Calu3 (cell line): ENCODE results near the gene NLRP13. TPM values are rescaled to one million over a fixed set of nuclear protein-coding genes. Genes with fewer than 3 reads are reported as not detected.
"Not testable (repeated sequence)": the region's sequence is repeated elsewhere in the genome, so short reads cannot be mapped to it uniquely, and the experiment has no call there.

Experiments
- BruUV-seq: library from RNA; stranded (reverse); fragments of 400-500 nt; replicated peaks from 2 replicates; lab custom pipeline; 2021; lab: Mats Ljungman, UMichigan
- CTCF ChIA-PET: fragments of 300-600 bp; sonication (Branson Sonifier 250); formaldehyde crosslinking; loops from one replicate; lab custom pipeline; 2022; ENCODE audit warnings: antibody characterized with exemption; lab: Charles Lee
- DNase-seq: peaks from one replicate; pipeline ENCODE4 v3.0.0; 2022
- H3K27ac Mint-ChIP-seq: one replicate; pipeline ENCODE4 v1.8.0; 2022; ENCODE audit warnings: mixed read lengths; ENCODE audit not compliant: unreplicated experiment
- H3K27me3 Mint-ChIP-seq: one replicate; pipeline ENCODE4 v1.8.0; 2022; ENCODE audit warnings: mixed read lengths; ENCODE audit not compliant: unreplicated experiment
- H3K36me3 Mint-ChIP-seq: one replicate; pipeline ENCODE4 v1.8.0; 2022; ENCODE audit warnings: mild to moderate bottlenecking, moderate library complexity, mixed read lengths; ENCODE audit not compliant: insufficient read depth, unreplicated experiment
- H3K4me1 Mint-ChIP-seq: one replicate; pipeline ENCODE4 v1.8.0; 2022; ENCODE audit warnings: mild to moderate bottlenecking, low read depth, mixed read lengths; ENCODE audit not compliant: unreplicated experiment
- H3K4me3 Mint-ChIP-seq: one replicate; pipeline ENCODE4 v1.8.0; 2022; ENCODE audit warnings: mild to moderate bottlenecking, low read depth, moderate library complexity, mixed read lengths; ENCODE audit not compliant: unreplicated experiment
- H3K9me3 Mint-ChIP-seq: one replicate; pipeline ENCODE4 v1.8.0; 2022; ENCODE audit warnings: low read depth, mixed read lengths; ENCODE audit not compliant: unreplicated experiment
- CTCF ChIP-seq: fragments of 200-600 bp; IDR thresholded peaks from one replicate; pipeline ENCODE4 v1.8.0; 2022; ENCODE audit warnings: antibody characterized with exemption; ENCODE audit not compliant: unreplicated experiment
- intact Hi-C: fragments of 100-400 bp; cut with micrococcal nuclease; formaldehyde crosslinking; loops from one replicate; pipeline ENCODE4 v1.10.0; 2022; ENCODE audit not compliant: unreplicated experiment
- total RNA-seq: library from RNA; stranded (reverse); gene quantifications from 2 replicates; pipeline ENCODE4 v1.2.3, GENCODE V29; 2022

Gene NLRP13
- total RNA-seq, 1 experiment from 2014 or later, result not detected

DNA sequence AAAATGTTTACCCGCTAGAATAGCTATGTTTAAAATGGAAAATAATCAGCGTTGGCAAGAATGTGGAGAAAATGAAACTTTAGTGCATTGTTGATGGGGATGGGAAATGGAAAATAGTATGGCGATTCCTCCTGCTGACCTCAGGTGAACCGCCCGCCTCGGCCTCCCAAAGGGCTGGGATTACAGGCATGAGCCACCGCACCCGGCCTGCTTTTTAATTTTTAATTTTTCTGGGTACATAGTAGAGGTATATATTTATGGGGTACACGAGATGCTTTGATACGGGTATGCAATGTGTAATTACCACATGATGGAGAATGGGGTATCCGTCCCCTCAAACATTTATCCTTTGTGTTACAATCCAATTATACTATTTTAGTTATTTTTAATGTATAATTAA lies 8.2 kb upstream of the NLRP13 start:
- no peak overlapping the region for H3K4me3 Mint-ChIP-seq
- CTCF ChIA-PET, result interaction anchor here (0.5 kb wide), 1 partner anchor 212 kb away, joined by 10 read pairs; no protein-coding TSS in a partner anchor
- no peak overlapping the region for H3K27ac Mint-ChIP-seq
- no peaks in the 10 kb centered on the region for H3K36me3 Mint-ChIP-seq
- no peak for TF ChIP-seq CTCF
- BruUV-seq, result no TSS peak
- intact Hi-C loops, result no loop called here
- H3K27me3 Mint-ChIP-seq, result no peaks in the 10 kb centered on the region
- H3K4me1 Mint-ChIP-seq, result no peaks in the 10 kb centered on the region
- DNase-seq, result no peak
- H3K9me3 Mint-ChIP-seq, result peaks cover 8% of the 10 kb centered on the region

DNA sequence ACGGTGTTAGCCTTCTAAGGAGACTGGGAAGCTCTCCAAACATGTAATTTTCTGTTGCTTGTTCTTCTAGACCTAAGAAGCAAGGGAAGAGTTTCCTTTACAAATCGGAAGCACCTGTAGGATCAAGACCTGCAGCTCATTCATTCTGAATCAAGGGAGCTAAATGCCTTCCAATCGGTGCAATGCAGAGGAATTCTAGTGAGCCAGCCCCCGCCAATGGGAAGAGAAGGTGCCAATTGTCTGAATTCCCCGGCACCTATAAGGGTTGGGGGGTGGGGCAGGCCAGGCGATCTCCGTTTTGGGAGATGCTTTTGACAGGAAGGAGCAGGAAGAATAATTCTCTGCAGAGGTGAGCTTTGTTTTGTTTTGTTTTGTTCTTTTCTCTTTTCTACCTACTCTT lies 7.1 kb upstream of the NLRP13 start:
- no peaks in the 10 kb centered on the region for H3K36me3 Mint-ChIP-seq
- H3K27ac Mint-ChIP-seq, result no peak overlapping the region
- no peaks in the 10 kb centered on the region for H3K4me1 Mint-ChIP-seq
- H3K4me3 Mint-ChIP-seq, result no peak overlapping the region
- no peak for DNase-seq
- peaks cover 16% of the 10 kb centered on the region for H3K9me3 Mint-ChIP-seq
- no TSS peak for BruUV-seq
- H3K27me3 Mint-ChIP-seq, result no peaks in the 10 kb centered on the region
- CTCF ChIA-PET, result interaction anchor here (0.5 kb wide), 1 partner anchor 804 kb away, joined by 3 read pairs; no protein-coding TSS in a partner anchor
- intact Hi-C loops, result no loop called here
- no peak for TF ChIP-seq CTCF

DNA sequence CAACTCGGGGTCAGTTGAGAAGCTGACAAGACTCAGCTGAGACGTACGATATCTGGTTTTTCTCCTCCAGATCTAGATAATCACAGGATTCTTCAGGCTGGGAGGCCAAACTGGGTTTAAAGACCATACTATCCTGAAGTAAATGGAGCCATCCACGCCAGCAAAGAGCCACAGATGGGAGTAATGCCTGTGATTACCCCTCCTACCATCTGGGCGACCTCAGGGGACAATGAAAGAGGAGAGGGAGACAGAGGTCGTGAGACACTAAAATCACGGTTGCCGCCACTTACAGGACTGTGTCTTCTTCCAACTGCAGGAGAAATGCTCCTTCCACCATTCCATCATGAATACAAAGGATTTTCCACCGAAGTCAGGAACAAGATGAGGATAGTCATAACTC lies 3.1 kb upstream of the NLRP13 start:
- no peak for DNase-seq
- Mint-ChIP-seq H3K36me3 (no peaks in the 10 kb centered on the region), H3K27me3 (no peaks in the 10 kb centered on the region), H3K9me3 (peaks cover 19% of the 10 kb centered on the region), H3K4me3 (no peak overlapping the region), H3K4me1 (no peaks in the 10 kb centered on the region), H3K27ac (no peak overlapping the region)
- BruUV-seq, result no TSS peak
- CTCF ChIA-PET, result no interaction called here
- intact Hi-C loops, result no loop called here
- TF ChIP-seq CTCF, result no peak

GRCh38 chr19:55930996-55931515 lies 1.1 kb downstream of the NLRP13 start:
- CTCF ChIA-PET, result interaction anchor here (0.6 kb wide), 1 partner anchor 113 kb away, joined by 8 read pairs; no protein-coding TSS in a partner anchor
- no peak for TF ChIP-seq CTCF
- H3K4me3 Mint-ChIP-seq, result no peak overlapping the region
- peaks cover 16% of the 10 kb centered on the region for H3K9me3 Mint-ChIP-seq
- no peak overlapping the region for H3K27ac Mint-ChIP-seq
- H3K27me3 Mint-ChIP-seq, result no peaks in the 10 kb centered on the region
- intact Hi-C loops, result no loop called here
- no peak for DNase-seq
- H3K4me1 Mint-ChIP-seq, result no peaks in the 10 kb centered on the region
- H3K36me3 Mint-ChIP-seq, result no peaks in the 10 kb centered on the region
- no TSS peak for BruUV-seq

- H3K27me3 Mint-ChIP-seq, BruUV-seq, H3K36me3 Mint-ChIP-seq, CTCF ChIA-PET, intact Hi-C loops, DNase-seq, H3K27ac Mint-ChIP-seq, H3K4me3 Mint-ChIP-seq, H3K4me1 Mint-ChIP-seq: not testable (repeated sequence)
- peaks cover 12% of the 10 kb centered on the region for H3K9me3 Mint-ChIP-seq
Measured at GRCh38 chr19:55929258-55929657, 2.9 kb downstream of the NLRP13 start.
